ENCODE results near the gene PRPF38B.

PRPF38B gene

DNA sequence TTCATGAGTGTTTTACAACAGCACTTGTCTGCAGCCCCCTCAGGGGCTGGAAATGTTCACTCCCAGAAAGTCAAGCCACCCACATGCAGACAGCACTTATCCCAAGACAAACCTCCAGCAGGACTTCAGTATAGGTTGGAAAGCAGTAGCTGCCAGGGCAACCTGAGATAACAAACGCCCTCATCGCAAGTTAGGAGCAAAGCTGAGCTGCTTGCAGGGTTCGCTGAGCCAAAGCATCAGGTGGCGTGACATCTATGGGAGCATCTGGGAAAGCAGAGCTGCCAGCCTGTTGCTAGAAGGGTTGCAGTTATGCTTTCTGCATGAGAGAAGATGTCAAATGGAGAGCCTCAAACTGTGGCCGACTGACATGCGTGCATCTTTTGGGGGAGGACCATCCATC, 50.1 kb downstream of the PRPF38B start:
- TF ChIP-seq TCF12 (IDR thresholded peaks at IDR 0.05; ENCODE audit: low read depth) (no peak), ZBTB7A (IDR thresholded peaks at IDR 0.05; ENCODE audit: low read depth) (no peak), USF1 (IDR thresholded peaks at IDR 0.05) (no peak), YY1 (IDR thresholded peaks at IDR 0.05; ENCODE audit: low read depth) (no peak)

GRCh38 chr1:108745980-108746381, 53.9 kb downstream of the PRPF38B start:
- TF ChIP-seq RAD21 (IDR thresholded peaks at IDR 0.05; ENCODE audit: low read depth): no peak
- TF ChIP-seq EP300 (IDR thresholded peaks at IDR 0.05; ENCODE audit: borderline replicate concordance): no peak
- no peak for TF ChIP-seq CEBPB (IDR thresholded peaks at IDR 0.05)
- TF ChIP-seq FOXM1 (IDR thresholded peaks at IDR 0.05; ENCODE audit: borderline replicate concordance, low read depth): no peak
- TF ChIP-seq USF1 (IDR thresholded peaks at IDR 0.05): no peak
- TF ChIP-seq TEAD4 (IDR thresholded peaks at IDR 0.05): no peak
- TF ChIP-seq CREB1 (IDR thresholded peaks at IDR 0.05; ENCODE audit: low read depth): no peak
- TF ChIP-seq YY1 (IDR thresholded peaks at IDR 0.05; ENCODE audit: low read depth): no peak
- no peak for TF ChIP-seq TCF12 (IDR thresholded peaks at IDR 0.05; ENCODE audit: low read depth)
- no peak for TF ChIP-seq ZBTB7A (IDR thresholded peaks at IDR 0.05; ENCODE audit: low read depth)
- no peak for TF ChIP-seq TAF1 (IDR thresholded peaks at IDR 0.05; ENCODE audit: low read depth)
- TF ChIP-seq NFIC (IDR thresholded peaks at IDR 0.05): no peak
- no peak for TF ChIP-seq EGR1 (IDR thresholded peaks at IDR 0.05)
- TF ChIP-seq, protein P1, sequence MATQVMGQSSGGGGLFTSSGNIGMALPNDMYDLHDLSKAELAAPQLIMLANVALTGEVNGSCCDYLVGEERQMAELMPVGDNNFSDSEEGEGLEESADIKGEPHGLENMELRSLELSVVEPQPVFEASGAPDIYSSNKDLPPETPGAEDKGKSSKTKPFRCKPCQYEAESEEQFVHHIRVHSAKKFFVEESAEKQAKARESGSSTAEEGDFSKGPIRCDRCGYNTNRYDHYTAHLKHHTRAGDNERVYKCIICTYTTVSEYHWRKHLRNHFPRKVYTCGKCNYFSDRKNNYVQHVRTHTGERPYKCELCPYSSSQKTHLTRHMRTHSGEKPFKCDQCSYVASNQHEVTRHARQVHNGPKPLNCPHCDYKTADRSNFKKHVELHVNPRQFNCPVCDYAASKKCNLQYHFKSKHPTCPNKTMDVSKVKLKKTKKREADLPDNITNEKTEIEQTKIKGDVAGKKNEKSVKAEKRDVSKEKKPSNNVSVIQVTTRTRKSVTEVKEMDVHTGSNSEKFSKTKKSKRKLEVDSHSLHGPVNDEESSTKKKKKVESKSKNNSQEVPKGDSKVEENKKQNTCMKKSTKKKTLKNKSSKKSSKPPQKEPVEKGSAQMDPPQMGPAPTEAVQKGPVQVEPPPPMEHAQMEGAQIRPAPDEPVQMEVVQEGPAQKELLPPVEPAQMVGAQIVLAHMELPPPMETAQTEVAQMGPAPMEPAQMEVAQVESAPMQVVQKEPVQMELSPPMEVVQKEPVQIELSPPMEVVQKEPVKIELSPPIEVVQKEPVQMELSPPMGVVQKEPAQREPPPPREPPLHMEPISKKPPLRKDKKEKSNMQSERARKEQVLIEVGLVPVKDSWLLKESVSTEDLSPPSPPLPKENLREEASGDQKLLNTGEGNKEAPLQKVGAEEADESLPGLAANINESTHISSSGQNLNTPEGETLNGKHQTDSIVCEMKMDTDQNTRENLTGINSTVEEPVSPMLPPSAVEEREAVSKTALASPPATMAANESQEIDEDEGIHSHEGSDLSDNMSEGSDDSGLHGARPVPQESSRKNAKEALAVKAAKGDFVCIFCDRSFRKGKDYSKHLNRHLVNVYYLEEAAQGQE (IDR thresholded peaks at IDR 0.05; ENCODE audit: low read depth): no peak
- no peak for TF ChIP-seq MAX (IDR thresholded peaks at IDR 0.05)

DNA sequence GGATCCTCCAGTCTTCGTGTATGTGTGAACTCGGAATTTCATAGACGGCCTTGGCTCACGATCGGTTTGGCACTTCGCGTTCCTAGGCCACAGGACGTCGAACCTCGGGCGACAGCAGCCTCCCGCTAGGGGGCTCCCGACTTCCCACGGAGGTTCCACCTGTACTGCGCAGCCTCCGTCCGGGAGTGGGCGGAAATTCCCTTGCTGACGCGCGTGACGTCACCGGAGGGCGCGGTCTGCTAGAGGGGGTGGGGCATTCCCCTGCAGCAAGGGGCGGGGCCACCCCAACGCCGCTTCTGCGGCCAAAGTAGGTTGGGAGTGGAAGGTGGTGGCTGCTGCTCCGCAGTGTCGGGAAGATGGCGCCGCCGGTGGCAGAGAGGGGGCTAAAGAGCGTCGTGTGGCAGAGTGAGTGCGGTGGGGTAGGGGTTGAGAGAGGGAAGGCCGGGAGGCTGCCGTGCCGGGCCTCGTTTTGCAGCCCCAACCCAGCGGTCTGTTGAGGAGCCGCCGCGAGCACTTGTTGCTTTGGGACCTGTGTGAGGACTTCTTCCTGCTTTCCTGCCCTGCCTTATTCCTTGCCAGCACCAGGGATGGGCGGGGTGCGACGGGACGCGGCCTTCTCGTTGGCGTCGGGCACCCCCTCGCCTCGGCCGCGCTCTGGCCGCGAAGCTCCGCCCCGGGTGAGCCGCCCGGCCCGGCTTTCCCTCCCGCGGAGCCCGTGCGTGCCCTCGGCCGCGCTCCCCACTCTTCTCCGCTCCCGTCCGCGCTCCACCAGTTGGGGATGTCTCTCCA, 54.5 kb downstream of the PRPF38B start, which contains the start of gene STXBP3:
STXBP3 (plus strand) TSS at position 293 of the 789 bp plus-strand sequence; CDS start at position 357, 64 bp downstream.
- peak; percentile 11; the same call in 1 of the 2 replicates for TF ChIP-seq NFIC (IDR thresholded peaks at IDR 0.05)
- peak; percentile 89 for TF ChIP-seq CREB1 (IDR thresholded peaks at IDR 0.05; ENCODE audit: low read depth)
- TF ChIP-seq TAF1 (IDR thresholded peaks at IDR 0.05; ENCODE audit: low read depth): peak; percentile 91
- TF ChIP-seq YY1 (IDR thresholded peaks at IDR 0.05; ENCODE audit: low read depth): peak; percentile 91
- TF ChIP-seq EP300 (IDR thresholded peaks at IDR 0.05; ENCODE audit: borderline replicate concordance): no peak
- TF ChIP-seq TCF12 (IDR thresholded peaks at IDR 0.05; ENCODE audit: low read depth): no peak
- TF ChIP-seq TEAD4 (IDR thresholded peaks at IDR 0.05): peak; percentile 48
- peak; percentile 94 for TF ChIP-seq MAX (IDR thresholded peaks at IDR 0.05)
- TF ChIP-seq USF1 (IDR thresholded peaks at IDR 0.05): 0 out of 2 replicates have a peak, but pooled peaks have one; percentile 4
- no peak; the same call in 1 of the 2 replicates for TF ChIP-seq ZBTB7A (IDR thresholded peaks at IDR 0.05; ENCODE audit: low read depth)
- peak; percentile 51; the same call in 1 of the 2 replicates for TF ChIP-seq RAD21 (IDR thresholded peaks at IDR 0.05; ENCODE audit: low read depth)

GRCh38 chr1:108747171-108747850, 55.2 kb downstream of the PRPF38B start:
- TF ChIP-seq EGR1 (IDR thresholded peaks at IDR 0.05) (no peak), TAF1 (IDR thresholded peaks at IDR 0.05; ENCODE audit: low read depth) (no peak), YY1 (IDR thresholded peaks at IDR 0.05; ENCODE audit: low read depth) (no peak), TEAD4 (IDR thresholded peaks at IDR 0.05) (no peak), NFIC (IDR thresholded peaks at IDR 0.05) (no peak), FOXM1 (IDR thresholded peaks at IDR 0.05; ENCODE audit: borderline replicate concordance, low read depth) (no peak), ZBTB7A (IDR thresholded peaks at IDR 0.05; ENCODE audit: low read depth) (no peak)

- TF ChIP-seq CREB1 (IDR thresholded peaks at IDR 0.05; ENCODE audit: low read depth) (no peak), TEAD4 (IDR thresholded peaks at IDR 0.05) (no peak), CEBPB (IDR thresholded peaks at IDR 0.05) (no peak), RAD21 (IDR thresholded peaks at IDR 0.05; ENCODE audit: low read depth) (no peak)
Measured at GRCh38 chr1:108747898-108748297, 55.8 kb downstream of the PRPF38B start.

- TF ChIP-seq NFIC (IDR thresholded peaks at IDR 0.05) (no peak), TCF12 (IDR thresholded peaks at IDR 0.05; ENCODE audit: low read depth) (no peak), ZBTB7A (IDR thresholded peaks at IDR 0.05; ENCODE audit: low read depth) (no peak), TEAD4 (IDR thresholded peaks at IDR 0.05) (no peak)
Measured at GRCh38 chr1:108749081-108749480, 57.0 kb downstream of the PRPF38B start.

Measured in Ishikawa (cell line).